Heart left ventricle (tissue), 16 donors: ENCODE data around the gene CACNB2. TPM values are rescaled to one million over a fixed set of nuclear protein-coding genes. Genes with fewer than 3 reads are reported as not detected.

Experiments used
- ATAC-seq, 4 donors: fragments of 200-7000 bp; cut with Tn5 transposase; one replicate each; pipeline ENCODE4 v1.9.1; 2020 to 2022; ENCODE audit warnings: moderate library complexity in 4 of 4, mild to moderate bottlenecking in 3 of 4, moderate number of reproducible peaks in 1 of 4
- DNase-seq, 5 donors: peaks; one replicate each; pipeline ENCODE4 v3.0.0-alpha.2; 2020
- H3K27ac ChIP-seq, 12 donors: fragments of 200-600 bp; sonication (generic) in 4 of 12; one replicate each; pipeline versions ENCODE4 v1.5.0 to v1.8.0; 2016 to 2022; ENCODE audit warnings: mild to moderate bottlenecking in 2 of 12
- H3K27me3 ChIP-seq, 9 donors: fragments of 200-600 bp; sonication (generic) in 2 of 9; one replicate each; pipeline versions ENCODE4 v1.5.1 to v1.8.0; 2016 to 2022; ENCODE audit warnings: mild to moderate bottlenecking in 3 of 9
- H3K36me3 ChIP-seq, 9 donors: fragments of 200-600 bp; sonication (generic) in 2 of 9; one replicate each; pipeline versions ENCODE4 v1.5.0 to v1.8.0; 2018 to 2022; ENCODE audit warnings: mild to moderate bottlenecking in 2 of 9
- H3K4me1 ChIP-seq, 12 donors: fragments of 200-600 bp; sonication (generic) in 4 of 12; one replicate each; pipeline versions ENCODE4 v1.5.0 to v1.8.0; 2016 to 2022; ENCODE audit warnings: mild to moderate bottlenecking in 3 of 12
- H3K4me3 ChIP-seq, 12 donors: fragments of 200-600 bp; sonication (generic) in 4 of 12; one replicate each; pipeline versions ENCODE4 v1.5.0 to v1.8.0; 2017 to 2022; ENCODE audit warnings: mild to moderate bottlenecking in 9 of 12, moderate library complexity in 4 of 12
- H3K9me3 ChIP-seq, 12 donors: fragments of 200-600 bp; sonication (generic) in 4 of 12; one replicate each; pipeline versions ENCODE4 v1.5.0 to v1.8.0; 2016 to 2022; ENCODE audit warnings: mild to moderate bottlenecking in 1 of 12
- CTCF ChIP-seq, 12 donors: fragments of 200-600 bp; sonication (generic) in 4 of 12; IDR thresholded peaks; one replicate each; pipeline versions ENCODE4 v1.5.0 to v1.8.0; 2018 to 2022; ENCODE audit warnings: antibody characterized with exemption in 12 of 12, mild to moderate bottlenecking in 5 of 12
- POLR2A ChIP-seq, 2 donors: fragments of 450-650 bp; IDR thresholded peaks; one replicate each; pipeline ENCODE4 v1.6.1; 2017; ENCODE audit warnings: antibody characterized with exemption in 2 of 2, mild to moderate bottlenecking in 2 of 2, moderate library complexity in 2 of 2
- WGBS, 4 donors: extraction: QIAGEN DNeasy Blood & Tissue Kit in 2 of 4; methylation state at CpG; one replicate each; pipeline versions ENCODE4 v1.1.5 to v1.1.7; 2013 to 2018; 5-methylcytosine and 5-hydroxymethylcytosine counted together
- intact Hi-C, 10 donors: fragments of 100-400 bp; cut with DNase I; formaldehyde crosslinking; loops; one replicate each; pipeline versions ENCODE4 v1.11.1 to v1.14.2; 2022
- polyA plus RNA-seq, 2 donors: library from polyadenylated mRNA; stranded (reverse); fragments of 200-250 nt; gene quantifications; one replicate each; pipeline ENCODE4 v1.2.3, GENCODE V29; 2013
- total RNA-seq, 9 donors: library from RNA; depleted of rRNA in 2 of 9; stranded (reverse); fragments of >200 nt in 2 of 9; fragmentation: NEBNext Ultra II Directional in 3 of 9; extraction: Animal tissue kit (Norgen Biotek cat#: 25700) in 3 of 9; gene quantifications; one replicate each; pipeline versions ENCODE4 v1.1.0 to v1.2.4, GENCODE V29; 2016 to 2023
- donor health status: ischemic (EF 13 %, LVEDD 7.1; RV severe dilation, severe dysfunction).
- donor health status: healthy with polysubstance abuse.
- donor health status: DM: no; HTN: yes; CAD: no.
- donor health status: DM: no; HTN: no; CAD: no.
- donor health status: ischemic (EF 25% LVEDD 6.9; RV normal size, moderate dysfunction).
- donor health status: ischemic (EF 25% LVEDD 5.7; RV mildly dilated, moderate dysfunction).
- donor health status: healthy.
- donor health status: DM: yes; HTN: yes; CAD: no.
- donor health status: ischemic (EF 35%, LVEDD 5.7; RV mildly dilated, moderate dysfunction).
- donor health status: nonischemic (EF 11% LVEDD 7.7; RV severe dilation, severe dysfunction).
- donor health status: DM: yes; HTN: yes; CAD: no.
- donor health status: PGD.
- donor health status: ischemic (EF 29% LVEDD 5.4; RV normal size, mild dysfunction).
- donor health status: nonischemic (EF 23%, LVEDD 6.1; RV moderate dilation, normal function).

CACNB2 gene
- total and polyA plus RNA-seq, 11 donors: 11.4 to 63.2 (median 33.2) TPM

DNA sequence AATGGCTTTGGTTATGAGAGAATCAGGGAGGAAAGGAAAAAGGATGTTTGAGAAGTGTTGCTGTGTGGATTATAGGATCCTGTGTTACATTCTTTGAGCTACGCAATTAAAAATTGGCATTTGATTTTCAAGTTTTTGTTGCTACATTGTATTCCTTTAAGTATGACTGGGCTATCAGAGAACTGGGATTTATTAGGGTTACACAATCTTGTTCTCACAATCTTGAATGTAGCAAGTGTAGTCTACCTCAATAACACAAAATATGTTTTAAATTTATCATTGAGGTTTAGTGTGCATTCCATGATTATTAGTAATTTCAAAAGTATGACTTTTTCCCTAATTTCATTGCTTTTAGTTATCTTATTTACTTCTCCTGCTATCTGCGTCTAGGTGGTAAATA is 113.9 kb downstream of the CACNB2 start:
- WGBS, 4 donors: 94 to 96% (median 95%) methylated on average over 2 of the region's 2 CpGs
- H3K36me3 ChIP-seq: no peaks in the 10 kb centered on the region
- no peak overlapping the region for H3K4me3 ChIP-seq
- DNase-seq (no peak), ATAC-seq (no peak)
- no peaks in the 10 kb centered on the region for H3K4me1 ChIP-seq
- no peaks in the 10 kb centered on the region for H3K9me3 ChIP-seq
- H3K27ac ChIP-seq: no peak overlapping the region
- no peaks in the 10 kb centered on the region for H3K27me3 ChIP-seq
- intact Hi-C loops: no loop called here
- no peak for TF ChIP-seq POLR2A (IDR thresholded peaks at IDR 0.05)
- no peak for TF ChIP-seq CTCF (IDR thresholded peaks at IDR 0.05)

DNA sequence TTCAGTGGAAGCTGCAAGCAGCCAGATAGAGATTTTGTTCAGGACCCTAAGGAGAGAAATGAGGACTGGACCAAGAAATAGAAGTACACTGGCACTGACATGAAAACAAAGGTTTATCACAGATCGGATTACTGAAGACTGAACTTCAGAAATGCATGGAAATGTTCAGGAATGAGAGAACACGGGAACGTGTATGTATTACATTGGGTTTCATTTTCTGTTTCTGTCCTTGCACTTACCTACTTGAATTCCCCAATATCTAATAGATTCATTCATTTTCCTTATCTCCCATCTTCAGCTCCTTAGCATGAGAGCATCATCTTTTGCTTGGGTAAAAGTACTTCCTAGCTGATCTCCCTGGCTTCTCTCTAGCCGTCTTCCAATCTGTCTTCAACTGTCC is 114.5 kb downstream of the CACNB2 start:
- no peak for DNase-seq
- Histone ChIP-seq H3K4me1 (no peaks in the 10 kb centered on the region), H3K27me3 (no peaks in the 10 kb centered on the region), H3K36me3 (no peaks in the 10 kb centered on the region), H3K27ac (no peak overlapping the region), H3K4me3 (no peak overlapping the region), H3K9me3 (no peaks in the 10 kb centered on the region)
- intact Hi-C loops: no loop called here
- TF ChIP-seq CTCF (IDR thresholded peaks at IDR 0.05) (no peak), POLR2A (IDR thresholded peaks at IDR 0.05) (no peak)
- 82 to 85% (median 82%) methylated on average over 4 of the region's 4 CpGs for WGBS, 4 donors
- no peak for ATAC-seq

DNA sequence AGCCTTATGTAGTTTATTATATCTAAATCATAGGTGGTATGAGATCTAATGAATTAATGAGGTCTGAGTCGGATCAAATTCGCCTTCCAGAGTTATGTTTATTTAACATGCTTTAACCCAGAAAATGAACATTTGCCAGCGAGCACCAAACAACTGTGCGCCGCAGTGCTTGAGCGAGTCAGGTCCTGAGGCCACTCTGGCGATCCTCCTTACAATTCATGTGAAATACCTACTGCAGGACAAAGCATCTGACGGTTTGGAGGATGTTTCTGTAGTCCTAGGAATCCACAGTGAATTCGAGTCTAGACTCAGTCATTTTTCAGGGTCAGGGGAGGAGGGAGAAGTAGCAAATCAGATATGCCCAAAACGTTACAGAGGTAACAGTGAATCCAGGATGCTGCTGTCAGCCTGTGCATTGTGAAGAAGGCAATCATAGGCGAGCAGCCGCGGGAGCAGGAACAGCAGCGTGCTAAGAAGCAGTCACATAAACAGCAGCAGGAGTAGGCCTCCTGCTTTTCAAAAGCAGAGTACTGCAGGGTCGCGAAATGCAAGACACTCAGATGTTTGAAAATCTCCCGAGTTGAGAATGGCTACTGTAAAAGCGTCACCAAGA is 120.2 kb downstream of the CACNB2 start:
- no peak overlapping the region for H3K27ac ChIP-seq
- DNase-seq (no peak), ATAC-seq (peak in 2 of 4 donors; percentile 35 to 62)
- 53 to 57% (median 54%) methylated on average over 17 to 18 of the region's 18 CpGs for WGBS, 4 donors
- intact Hi-C loops: no loop called here
- H3K4me1 ChIP-seq: peaks cover 0 to 10% (median 0%) of the 10 kb centered on the region in 12 donors
- no peaks in the 10 kb centered on the region for H3K27me3 ChIP-seq
- H3K4me3 ChIP-seq: peak overlapping the region in 8 of 12 donors; percentile 12 to 41 (median 27)
- TF ChIP-seq CTCF (IDR thresholded peaks at IDR 0.05): no peak
- no peak for TF ChIP-seq POLR2A (IDR thresholded peaks at IDR 0.05)
- H3K9me3 ChIP-seq: no peaks in the 10 kb centered on the region
- no peaks in the 10 kb centered on the region for H3K36me3 ChIP-seq

DNA sequence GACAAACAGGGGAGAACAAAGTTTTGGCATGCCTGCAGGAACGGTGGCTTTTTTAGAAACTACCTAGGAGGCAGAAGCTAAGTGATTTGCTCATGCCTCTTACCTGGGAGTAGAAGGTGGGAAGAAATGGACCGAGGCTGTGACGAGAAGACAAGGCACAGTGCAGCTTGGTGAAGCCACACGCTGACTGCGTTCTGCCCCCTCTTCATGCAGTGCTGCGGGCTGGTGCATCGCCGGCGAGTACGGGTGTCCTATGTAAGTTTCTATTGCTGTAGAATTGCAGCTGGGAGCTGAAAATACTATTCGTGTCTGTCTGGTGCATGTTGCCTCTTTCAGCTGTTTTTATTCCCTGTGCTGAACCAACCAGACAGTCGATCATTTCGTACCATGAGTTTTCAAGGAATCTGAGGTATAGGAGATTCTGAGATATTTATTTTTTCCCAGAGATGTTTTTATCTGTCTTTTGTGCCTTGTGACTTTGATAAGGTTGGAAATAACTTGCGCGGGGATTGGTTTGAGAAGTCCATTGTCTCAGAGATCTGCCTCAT is 120.9 kb downstream of the CACNB2 start:
- H3K27ac ChIP-seq: peak overlapping the region in 2 of 12 donors; percentile 22 to 39
- peak; percentile 62 to 84 (median 72) for ATAC-seq

More for the DNA sequence above, 120.9 kb downstream of the CACNB2 start:
- no peak for TF ChIP-seq POLR2A (IDR thresholded peaks at IDR 0.05)
- no peak for TF ChIP-seq CTCF (IDR thresholded peaks at IDR 0.05)
- Histone ChIP-seq H3K4me1 (peaks cover 0 to 10% (median 0%) of the 10 kb centered on the region in 12 donors), H3K36me3 (no peaks in the 10 kb centered on the region), H3K9me3 (no peaks in the 10 kb centered on the region), H3K4me3 (peak overlapping the region in 9 of 12 donors; percentile 11 to 41 (median 25)), H3K27me3 (no peaks in the 10 kb centered on the region)
- intact Hi-C loops: no loop called here
- peak in 2 of 5 donors; percentile 13 to 29 for DNase-seq
- WGBS, 4 donors: 43 to 52% (median 47%) methylated on average over 15 of the region's 15 CpGs
